Parathyroid adenoma (tissue), 2 donors: Measurements from ENCODE around the gene IVD.
A peak's percentile ranks its signal among the peaks of the same experiment; 100 is the strongest.

Experiments used
- H2AFZ ChIP-seq: fragments of 300-600 bp; sonication (generic); one replicate; pipeline ENCODE4 v1.7.0; 2017; ENCODE audit warnings: antibody characterized with exemption, mild to moderate bottlenecking
- H3K27ac ChIP-seq: fragments of 300-600 bp; sonication (generic); one replicate; pipeline ENCODE4 v1.7.0; 2017
- H3K27me3 ChIP-seq: fragments of 300-600 bp; sonication (generic); one replicate; pipeline ENCODE4 v1.7.0; 2017; ENCODE audit warnings: low read length; ENCODE audit not compliant: control insufficient read depth, insufficient read depth
- H3K36me3 ChIP-seq: fragments of 300-600 bp; sonication (generic); one replicate; pipeline ENCODE4 v1.7.0; 2017; ENCODE audit warnings: low read length; ENCODE audit not compliant: control insufficient read depth, insufficient read depth
- H3K4me1 ChIP-seq: fragments of 300-600 bp; sonication (generic); one replicate; pipeline ENCODE4 v1.7.0; 2017; ENCODE audit warnings: control low read depth
- H3K4me2 ChIP-seq: fragments of 300-600 bp; sonication (generic); one replicate; pipeline ENCODE4 v1.7.0; 2017; ENCODE audit warnings: low read length
- H3K4me3 ChIP-seq: fragments of 300-600 bp; sonication (generic); one replicate; pipeline ENCODE4 v1.7.0; 2017; ENCODE audit warnings: low read depth, low read length
- H3K79me2 ChIP-seq: fragments of 300-600 bp; sonication (generic); one replicate; pipeline ENCODE4 v1.7.0; 2017; ENCODE audit warnings: control low read depth
- H3K9ac ChIP-seq: fragments of 300-600 bp; sonication (generic); one replicate; pipeline ENCODE4 v1.7.0; 2017; ENCODE audit warnings: mild to moderate bottlenecking
- H3K9me3 ChIP-seq: fragments of 300-600 bp; sonication (generic); one replicate; pipeline ENCODE4 v1.7.0; 2017; ENCODE audit warnings: low read length; ENCODE audit not compliant: control insufficient read depth
- TF ChIP-seq, protein P1 (sequence below): fragments of 300-600 bp; sonication (generic); IDR thresholded peaks from one replicate; pipeline ENCODE4 v1.7.0; 2017; ENCODE audit warnings: antibody characterized with exemption, mild to moderate bottlenecking
- donor health status: primary hyperparathyroidism.

The IVD gene

DNA sequence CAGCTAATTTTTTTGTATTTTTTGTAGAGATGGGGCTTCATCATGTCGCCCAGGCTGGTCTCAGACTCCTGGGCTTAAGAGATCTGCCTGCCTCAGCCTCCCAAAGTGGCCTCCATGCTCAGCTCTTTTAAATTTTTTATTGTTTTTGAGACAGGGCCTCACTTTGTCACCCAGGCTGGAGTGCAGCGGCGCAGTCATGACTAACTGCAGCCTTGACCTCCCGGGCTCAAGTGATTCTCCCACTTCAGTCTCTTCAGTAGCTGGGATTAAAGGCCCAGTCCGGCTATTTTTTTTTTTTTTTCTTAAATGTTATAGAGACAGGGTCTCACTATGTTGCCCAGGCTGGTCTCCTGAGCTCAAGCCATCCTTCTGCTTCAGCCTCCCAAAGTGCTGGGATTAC, 20.1 kb downstream of the IVD start:
- TF ChIP-seq, protein P1, sequence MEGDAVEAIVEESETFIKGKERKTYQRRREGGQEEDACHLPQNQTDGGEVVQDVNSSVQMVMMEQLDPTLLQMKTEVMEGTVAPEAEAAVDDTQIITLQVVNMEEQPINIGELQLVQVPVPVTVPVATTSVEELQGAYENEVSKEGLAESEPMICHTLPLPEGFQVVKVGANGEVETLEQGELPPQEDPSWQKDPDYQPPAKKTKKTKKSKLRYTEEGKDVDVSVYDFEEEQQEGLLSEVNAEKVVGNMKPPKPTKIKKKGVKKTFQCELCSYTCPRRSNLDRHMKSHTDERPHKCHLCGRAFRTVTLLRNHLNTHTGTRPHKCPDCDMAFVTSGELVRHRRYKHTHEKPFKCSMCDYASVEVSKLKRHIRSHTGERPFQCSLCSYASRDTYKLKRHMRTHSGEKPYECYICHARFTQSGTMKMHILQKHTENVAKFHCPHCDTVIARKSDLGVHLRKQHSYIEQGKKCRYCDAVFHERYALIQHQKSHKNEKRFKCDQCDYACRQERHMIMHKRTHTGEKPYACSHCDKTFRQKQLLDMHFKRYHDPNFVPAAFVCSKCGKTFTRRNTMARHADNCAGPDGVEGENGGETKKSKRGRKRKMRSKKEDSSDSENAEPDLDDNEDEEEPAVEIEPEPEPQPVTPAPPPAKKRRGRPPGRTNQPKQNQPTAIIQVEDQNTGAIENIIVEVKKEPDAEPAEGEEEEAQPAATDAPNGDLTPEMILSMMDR: no peak
- H3K9ac ChIP-seq: no peak overlapping the region
- no peak overlapping the region for H3K27ac ChIP-seq
- no peaks in the 10 kb centered on the region for H3K27me3 ChIP-seq
- no peak overlapping the region for H3K4me3 ChIP-seq
- no peaks in the 10 kb centered on the region for H3K9me3 ChIP-seq
- no peaks in the 10 kb centered on the region for H3K36me3 ChIP-seq
- no peak overlapping the region for H2AFZ ChIP-seq
- H3K4me2 ChIP-seq: no peak overlapping the region
- no peaks in the 10 kb centered on the region for H3K4me1 ChIP-seq
- H3K79me2 ChIP-seq: no peaks in the 10 kb centered on the region

DNA sequence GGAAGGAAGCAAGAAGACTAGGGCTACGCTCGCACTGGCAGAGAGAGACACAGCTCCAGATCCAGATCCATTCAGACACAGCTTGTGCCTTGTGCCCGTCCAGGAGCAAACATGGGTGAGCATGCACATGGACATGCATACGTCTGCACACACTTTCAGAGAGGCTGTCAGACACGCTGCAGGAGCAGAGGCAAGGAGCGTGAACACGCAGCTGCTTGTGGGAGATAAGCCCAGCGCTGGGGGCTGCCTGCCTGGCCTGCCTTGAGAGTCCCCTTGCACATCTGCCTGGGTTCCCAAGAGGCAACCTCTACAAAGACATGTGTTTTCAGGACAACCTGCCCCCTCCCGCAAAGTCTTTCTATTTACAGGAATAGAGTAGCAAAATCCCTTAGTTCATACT, 21.6 kb downstream of the IVD start:
- no peak overlapping the region for H3K27ac ChIP-seq
- no peaks in the 10 kb centered on the region for H3K27me3 ChIP-seq
- no peaks in the 10 kb centered on the region for H3K9me3 ChIP-seq
- H3K4me2 ChIP-seq: no peak overlapping the region
- no peaks in the 10 kb centered on the region for H3K4me1 ChIP-seq
- H2AFZ ChIP-seq: no peak overlapping the region
- H3K79me2 ChIP-seq: no peaks in the 10 kb centered on the region
- no peaks in the 10 kb centered on the region for H3K36me3 ChIP-seq
- no peak overlapping the region for H3K9ac ChIP-seq
- TF ChIP-seq, protein P1: no peak
- H3K4me3 ChIP-seq: no peak overlapping the region

DNA sequence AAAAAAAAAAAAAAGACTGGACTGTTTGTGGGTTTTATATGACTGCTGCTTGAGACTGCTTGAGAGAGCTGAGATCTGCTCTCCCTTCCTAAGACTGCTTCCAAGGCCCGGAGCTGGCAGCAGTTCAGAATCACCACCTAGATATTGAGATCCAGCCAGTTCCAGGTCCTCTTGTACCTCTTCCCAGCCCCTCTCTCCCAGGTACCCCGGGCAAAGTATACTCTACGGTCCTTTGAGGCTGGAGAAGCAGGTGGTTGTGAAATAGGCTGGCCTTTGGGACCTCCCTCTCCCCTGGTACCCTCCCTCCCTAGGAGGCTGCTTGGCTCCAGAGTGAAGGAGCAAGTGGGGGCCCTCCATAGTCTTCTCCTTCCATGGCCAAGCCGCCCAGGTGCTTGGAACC, 22.6 kb downstream of the IVD start:
- no peak overlapping the region for H3K27ac ChIP-seq
- no peaks in the 10 kb centered on the region for H3K4me1 ChIP-seq
- no peaks in the 10 kb centered on the region for H3K27me3 ChIP-seq
- no peaks in the 10 kb centered on the region for H3K79me2 ChIP-seq
- TF ChIP-seq, protein P1: no peak
- no peak overlapping the region for H3K4me2 ChIP-seq
- no peak overlapping the region for H3K4me3 ChIP-seq
- no peaks in the 10 kb centered on the region for H3K36me3 ChIP-seq
- H3K9ac ChIP-seq: no peak overlapping the region
- no peaks in the 10 kb centered on the region for H3K9me3 ChIP-seq
- H2AFZ ChIP-seq: no peak overlapping the region

DNA sequence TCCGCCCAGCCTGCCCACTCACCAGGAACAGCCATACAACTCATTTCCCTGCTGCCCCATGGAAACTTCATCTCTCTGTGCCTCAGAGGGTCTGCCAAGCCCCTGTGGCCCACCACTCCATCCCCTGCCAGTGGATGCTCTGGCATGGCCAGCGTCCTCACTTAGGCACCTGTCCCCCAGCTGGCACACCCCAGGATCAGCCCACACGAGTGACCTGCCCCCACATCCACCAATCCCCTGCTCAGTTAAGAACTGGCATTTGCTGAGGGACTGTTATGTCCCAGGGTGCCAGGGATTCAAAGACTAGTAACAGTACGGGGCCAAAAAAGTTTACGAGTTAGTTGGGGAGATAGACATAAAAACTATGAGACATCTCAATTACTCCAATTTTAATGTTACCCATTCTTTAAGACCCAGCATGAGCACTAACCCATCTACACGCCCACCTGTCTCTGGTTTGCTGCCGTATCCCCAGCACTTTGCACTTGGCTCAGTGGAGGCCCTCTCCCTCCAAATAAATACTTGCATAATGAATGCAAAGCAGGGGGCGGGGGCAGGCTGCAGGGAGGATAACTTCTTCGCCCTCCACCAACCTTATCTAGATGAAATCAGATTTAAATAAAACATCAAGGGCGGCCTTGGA, 23.6 kb downstream of the IVD start:
- Histone ChIP-seq H3K27ac (no peak overlapping the region), H3K9me3 (no peaks in the 10 kb centered on the region), H3K27me3 (no peaks in the 10 kb centered on the region), H3K4me2 (no peak overlapping the region), H2AFZ (no peak overlapping the region), H3K9ac (no peak overlapping the region), H3K4me1 (no peaks in the 10 kb centered on the region), H3K4me3 (no peak overlapping the region), H3K36me3 (no peaks in the 10 kb centered on the region), H3K79me2 (no peaks in the 10 kb centered on the region)
- TF ChIP-seq, protein P1: no peak

DNA sequence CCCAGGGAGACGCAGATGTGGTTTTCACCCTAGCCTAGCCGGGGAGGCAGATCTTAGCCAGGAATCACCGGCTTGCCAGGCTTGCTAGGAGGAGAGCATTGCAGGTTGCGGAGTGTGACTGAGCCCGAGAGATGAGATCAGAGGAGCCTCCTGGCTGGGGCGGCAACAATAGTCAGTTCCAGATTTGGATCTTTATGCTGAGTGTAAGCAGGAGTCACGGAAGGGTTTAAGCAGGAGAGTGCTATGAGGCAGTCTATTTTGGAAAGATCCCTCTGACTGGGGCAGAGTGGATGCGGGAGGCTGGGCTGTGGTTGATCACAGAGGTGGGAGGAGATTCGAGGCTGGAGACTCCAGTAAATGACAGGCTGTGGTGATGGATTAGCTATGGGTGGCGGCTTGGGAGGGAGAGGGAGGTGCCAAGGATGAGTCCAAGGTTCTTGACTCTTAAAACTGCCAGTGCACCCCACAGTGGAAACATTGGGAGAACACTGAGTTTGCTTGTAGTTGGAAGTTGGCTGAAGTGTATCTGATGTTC, 24.7 kb downstream of the IVD start:
- Histone ChIP-seq H2AFZ (peak overlapping the region; percentile 46), H3K27me3 (no peaks in the 10 kb centered on the region), H3K9ac (no peak overlapping the region), H3K9me3 (no peaks in the 10 kb centered on the region), H3K36me3 (no peaks in the 10 kb centered on the region), H3K27ac (no peak overlapping the region), H3K4me3 (no peak overlapping the region), H3K4me2 (no peak overlapping the region), H3K4me1 (no peaks in the 10 kb centered on the region), H3K79me2 (no peaks in the 10 kb centered on the region)
- TF ChIP-seq, protein P1: no peak
